GM19395 (cell line): ENCODE data around the gene MIOS.
"Not testable (repeated sequence)": the region's sequence is repeated elsewhere in the genome, so short reads cannot be mapped to it uniquely, and the experiment has no call there.

Source experiments
- ATAC-seq: cut with Tn5 transposase; IDR thresholded peaks from one replicate; pipeline ENCODE4 v1.9.1; 2021; ENCODE audit warnings: mild to moderate bottlenecking, moderate library complexity; ENCODE audit not compliant: unreplicated experiment

Gene MIOS

GRCh38 chr7:7640221-7641128, 73.8 kb downstream of the MIOS start, which contains the start of gene UMAD1:
Gene UMAD1, plus strand, starts transcription at chr7:7640752. Its CDS starts 32,620 bp downstream, at chr7:7673372.
- peak; percentile 98 for ATAC-seq

- ATAC-seq, result peak; percentile 23
These were observed 74.5 kb downstream of the MIOS start for GRCh38 chr7:7641129-7641663.

- no peak for ATAC-seq
These were observed 75.4 kb downstream of the MIOS start for GRCh38 chr7:7642081-7642480.

- no peak for ATAC-seq
These were observed 80.9 kb downstream of the MIOS start for GRCh38 chr7:7647495-7648036.

GRCh38 chr7:7650682-7651206, 84.1 kb downstream of the MIOS start:
- no peak for ATAC-seq

GRCh38 chr7:7651479-7651878, 84.8 kb downstream of the MIOS start:
- no peak for ATAC-seq

GRCh38 chr7:7652798-7653540, 86.3 kb downstream of the MIOS start:
- ATAC-seq, result no peak

- ATAC-seq, result no peak
These were observed 87.0 kb downstream of the MIOS start for GRCh38 chr7:7653593-7654187.

- ATAC-seq, result no peak
These were observed 88.5 kb downstream of the MIOS start for GRCh38 chr7:7654964-7655715.

GRCh38 chr7:7656459-7656858, 89.8 kb downstream of the MIOS start:
- ATAC-seq, result not testable (repeated sequence)
